ENCODE measurements around the gene PCMTD2.

Gene PCMTD2

GRCh38 chr20:64217539-64218221, 37.9 kb upstream of the PCMTD2 start:
- Mint-ChIP-seq H3K4me3 (no peak overlapping the region), H3K4me1 (peaks cover 61% of the 10 kb centered on the region), H3K27me3 (ENCODE audit: low read depth) (peaks cover 22% of the 10 kb centered on the region), H3K36me3 (ENCODE audit: low read depth) (no peaks in the 10 kb centered on the region), H3K27ac (peak overlapping the region in 1 of 3 experiments; percentile 29), H3K9me3 (no peaks in the 10 kb centered on the region)
- TF ChIP-seq CTCF (IDR thresholded peaks at IDR 0.05; ENCODE audit: unreplicated experiment in 3 of 3): no peak

- H3K4me3 Mint-ChIP-seq: no peak overlapping the region
- H3K27me3 Mint-ChIP-seq (ENCODE audit: low read depth): peaks cover 18% of the 10 kb centered on the region
- H3K36me3 Mint-ChIP-seq (ENCODE audit: low read depth): no peaks in the 10 kb centered on the region
- peaks cover 69% of the 10 kb centered on the region for H3K4me1 Mint-ChIP-seq
- TF ChIP-seq CTCF (IDR thresholded peaks at IDR 0.05; ENCODE audit: unreplicated experiment in 3 of 3): no peak
- H3K27ac Mint-ChIP-seq: peak overlapping the region in 2 of 3 experiments; percentile 7 to 38
- H3K9me3 Mint-ChIP-seq: no peaks in the 10 kb centered on the region
Observed at GRCh38 chr20:64219202-64219601, 36.3 kb upstream of the PCMTD2 start.

- H3K27ac Mint-ChIP-seq: peak overlapping the region in 1 of 3 experiments; percentile 38
- H3K4me1 Mint-ChIP-seq: peaks cover 69% of the 10 kb centered on the region
- peaks cover 18% of the 10 kb centered on the region for H3K27me3 Mint-ChIP-seq (ENCODE audit: low read depth)
- TF ChIP-seq CTCF (IDR thresholded peaks at IDR 0.05; ENCODE audit: unreplicated experiment in 3 of 3): no peak
- no peaks in the 10 kb centered on the region for H3K36me3 Mint-ChIP-seq (ENCODE audit: low read depth)
- no peak overlapping the region for H3K4me3 Mint-ChIP-seq
- no peaks in the 10 kb centered on the region for H3K9me3 Mint-ChIP-seq
Observed at GRCh38 chr20:64219730-64220129, 35.8 kb upstream of the PCMTD2 start.

DNA sequence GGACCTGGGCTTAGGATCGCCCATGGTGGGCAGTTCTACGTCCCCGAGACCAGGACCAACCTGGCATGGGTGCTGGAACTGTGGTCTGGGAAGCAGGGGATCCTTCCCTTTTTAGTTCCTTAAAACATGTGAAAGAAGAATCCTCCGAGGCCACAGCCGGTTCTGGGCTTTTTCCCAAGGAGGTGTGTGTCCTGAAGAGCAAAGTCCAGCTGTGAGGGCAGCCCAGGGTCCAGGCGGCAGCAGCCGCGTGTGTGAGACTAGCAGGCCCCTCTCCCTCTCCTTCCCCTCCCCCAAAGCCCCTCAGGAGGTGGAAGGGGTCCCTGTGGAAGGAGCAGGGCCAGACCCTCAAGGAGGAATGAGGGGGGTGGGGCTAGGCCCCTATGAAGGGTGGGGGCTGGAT, 35.1 kb upstream of the PCMTD2 start:
- Mint-ChIP-seq H3K27me3 (ENCODE audit: low read depth) (peaks cover 18% of the 10 kb centered on the region), H3K9me3 (no peaks in the 10 kb centered on the region), H3K27ac (peak overlapping the region in 1 of 3 experiments; percentile 32), H3K4me1 (peaks cover 70% of the 10 kb centered on the region), H3K36me3 (ENCODE audit: low read depth) (no peaks in the 10 kb centered on the region), H3K4me3 (no peak overlapping the region)
- no peak for TF ChIP-seq CTCF (IDR thresholded peaks at IDR 0.05; ENCODE audit: unreplicated experiment in 3 of 3)

- Mint-ChIP-seq H3K9me3 (no peaks in the 10 kb centered on the region), H3K27ac (peak overlapping the region; percentile 27 to 64 (median 43)), H3K36me3 (ENCODE audit: low read depth) (no peaks in the 10 kb centered on the region), H3K4me3 (no peak overlapping the region), H3K27me3 (ENCODE audit: low read depth) (peaks cover 13% of the 10 kb centered on the region), H3K4me1 (peaks cover 66% of the 10 kb centered on the region)
- TF ChIP-seq CTCF (IDR thresholded peaks at IDR 0.05; ENCODE audit: unreplicated experiment in 3 of 3): no peak
Observed at GRCh38 chr20:64220891-64221527, 34.5 kb upstream of the PCMTD2 start.
